GM23338 (cell line): ENCODE measurements around the gene SYP. TPM values are rescaled to one million over a fixed set of nuclear protein-coding genes. Genes with fewer than 3 reads are reported as not detected.

Source experiments
- CREB1 ChIP-seq: fragments of 250-450 bp; sonication (Bioruptor Pico); IDR thresholded peaks from 2 replicates; pipeline ENCODE4 v1.5.0; 2020; ENCODE audit warnings: low read depth, mild to moderate bottlenecking, moderate library complexity
- CTCF ChIP-seq, 2 experiments: fragments of 200-600 bp in 1 of 2; sonication (generic) in 1 of 2; conservative IDR thresholded peaks; 2 replicates each; pipeline versions ENCODE4 v1.5.1 to v1.6.1; 2016 to 2017; ENCODE audit warnings: antibody characterized with exemption in 2 of 2, low read depth in 2 of 2, mild to moderate bottlenecking in 2 of 2, moderate library complexity in 1 of 2
- EZH2phosphoT487 ChIP-seq: fragments of 200-600 bp; sonication (generic); IDR thresholded peaks from one replicate; pipeline ENCODE4 v1.8.1; 2018; ENCODE audit warnings: antibody characterized with exemption; ENCODE audit not compliant: unreplicated experiment
- polyA plus RNA-seq: library from polyadenylated mRNA; unstranded; fragments of >200 nt; fragmentation: Nextera tagmentation; extraction: Ambion mirVana; gene quantifications from 2 replicates; pipeline ENCODE4 v1.2.1, GENCODE V29; 2016
- small RNA-seq: library from RNA; depleted of rRNA; stranded (forward); fragments of <200 nt; gene quantifications from one replicate; pipeline ENCODE3, GENCODE V24; 2014; ENCODE audit warnings: low replicate concordance
- total RNA-seq: library from RNA; depleted of rRNA; stranded (reverse); fragments of >200 nt; shearing (Covaris generic); gene quantifications from 2 replicates; pipeline ENCODE4 v1.2.3, GENCODE V29; 2014; rRNA removed

Gene SYP
- total and polyA plus RNA-seq, 2 experiments from 2014 or later: 3.7 to 9.1 TPM

GRCh38 chrX:49139713-49140112 lies 60.3 kb downstream of the SYP start (continued):
- TF ChIP-seq CTCF (conservative IDR thresholded peaks at IDR 0.05; ENCODE audit: low read depth in 2 of 2) (no peak), CREB1 (CRISPR knock-in tag) (no peak), EZH2phosphoT487 (no peak)

Small RNA genes within 50 kb of the gene (small RNA-seq; reads per million reads assigned to genes)
- not detected for gene RN7SL262P

Other genes with a start within 250 kb of the SYP start
- gene OTUD5, start 242.6 kb downstream of the SYP start, total RNA-seq: 45.4 and 56.5 TPM in 2 replicates
- 23.5 and 28.7 TPM in 2 replicates for gene OTUD5, start 242.6 kb downstream of the SYP start, polyA plus RNA-seq
- 5.3 and 5.6 TPM in 2 replicates for gene KCND1, start 228.3 kb downstream of the SYP start, total RNA-seq
- 2.7 and 3.2 TPM in 2 replicates for gene KCND1, start 228.3 kb downstream of the SYP start, polyA plus RNA-seq
- 32.7 and 39.1 TPM in 2 replicates for gene GRIPAP1, start 197.9 kb downstream of the SYP start, total RNA-seq
- 57.1 and 62.2 TPM in 2 replicates for gene GRIPAP1, start 197.9 kb downstream of the SYP start, polyA plus RNA-seq
- 63.3 and 83.8 TPM in 2 replicates for gene TFE3, start 156.8 kb downstream of the SYP start, total RNA-seq
- 20.8 and 21.4 TPM in 2 replicates for gene TFE3, start 156.8 kb downstream of the SYP start, polyA plus RNA-seq
- 6.8 and 9.9 TPM in 2 replicates for gene CCDC120, start 141.2 kb downstream of the SYP start, total RNA-seq
- gene CCDC120, start 141.2 kb downstream of the SYP start, polyA plus RNA-seq: 3.3 and 3.6 TPM in 2 replicates
- 6.3 and 7.7 TPM in 2 replicates for gene PRAF2, start 126.2 kb downstream of the SYP start, total RNA-seq
- 22.1 and 24.3 TPM in 2 replicates for gene PRAF2, start 126.2 kb downstream of the SYP start, polyA plus RNA-seq
- gene WDR45, start 120.3 kb downstream of the SYP start, total RNA-seq: 26.2 and 36.2 TPM in 2 replicates
- gene WDR45, start 120.3 kb downstream of the SYP start, polyA plus RNA-seq: 24.9 and 28.8 TPM in 2 replicates
- gene GPKOW, start 76.5 kb downstream of the SYP start, total RNA-seq: 15.1 and 22.9 TPM in 2 replicates
- 8.1 and 9.5 TPM in 2 replicates for gene GPKOW, start 76.5 kb downstream of the SYP start, polyA plus RNA-seq
- 0.83 and 2.1 TPM in 2 replicates for gene MAGIX, start 37.4 kb downstream of the SYP start, total RNA-seq
- 0.66 and 1.6 TPM in 2 replicates for gene MAGIX, start 37.4 kb downstream of the SYP start, polyA plus RNA-seq
- gene PLP2, start 28.3 kb downstream of the SYP start, total RNA-seq: 1.6 and 3.4 TPM in 2 replicates
- gene PLP2, start 28.3 kb downstream of the SYP start, polyA plus RNA-seq: 9.5 and 10.1 TPM in 2 replicates
- gene PRICKLE3, start 13.8 kb downstream of the SYP start, total RNA-seq: 13.7 and 21.4 TPM in 2 replicates
- 4.7 and 5.2 TPM in 2 replicates for gene PRICKLE3, start 13.8 kb downstream of the SYP start, polyA plus RNA-seq
- gene CACNA1F, start 33.1 kb upstream of the SYP start, total RNA-seq: 0.35 and 0.90 TPM in 2 replicates
- gene CACNA1F, start 33.1 kb upstream of the SYP start, polyA plus RNA-seq: 0.23 and 0.44 TPM in 2 replicates
- 9.7 and 11.6 TPM in 2 replicates for gene CCDC22, start 35.3 kb upstream of the SYP start, total RNA-seq
- 4.4 and 4.5 TPM in 2 replicates for gene CCDC22, start 35.3 kb upstream of the SYP start, polyA plus RNA-seq
- 0.28 TPM in 1 of 2 replicates, not detected in the other for gene FOXP3, start 64.5 kb upstream of the SYP start, total RNA-seq
- gene FOXP3, start 64.5 kb upstream of the SYP start, polyA plus RNA-seq: 0.11 and 0.21 TPM in 2 replicates
- gene PPP1R3F, start 69.6 kb upstream of the SYP start, total RNA-seq: 9.4 and 11.3 TPM in 2 replicates
- gene PPP1R3F, start 69.6 kb upstream of the SYP start, polyA plus RNA-seq: 2.2 and 3.1 TPM in 2 replicates
- gene GAGE10, start 103.5 kb upstream of the SYP start, total RNA-seq: not detected in 2 replicates
- not detected in 2 replicates for gene GAGE10, start 103.5 kb upstream of the SYP start, polyA plus RNA-seq
- gene GAGE12J, start 121.8 kb upstream of the SYP start, total RNA-seq: not detected in 2 replicates
- not detected in 2 replicates for gene GAGE12J, start 121.8 kb upstream of the SYP start, polyA plus RNA-seq
- gene GAGE13, start 131.4 kb upstream of the SYP start, total RNA-seq: not detected in 2 replicates
- not detected in 2 replicates for gene GAGE13, start 131.4 kb upstream of the SYP start, polyA plus RNA-seq